ENCODE data around the gene PIGK.

Gene PIGK

DNA sequence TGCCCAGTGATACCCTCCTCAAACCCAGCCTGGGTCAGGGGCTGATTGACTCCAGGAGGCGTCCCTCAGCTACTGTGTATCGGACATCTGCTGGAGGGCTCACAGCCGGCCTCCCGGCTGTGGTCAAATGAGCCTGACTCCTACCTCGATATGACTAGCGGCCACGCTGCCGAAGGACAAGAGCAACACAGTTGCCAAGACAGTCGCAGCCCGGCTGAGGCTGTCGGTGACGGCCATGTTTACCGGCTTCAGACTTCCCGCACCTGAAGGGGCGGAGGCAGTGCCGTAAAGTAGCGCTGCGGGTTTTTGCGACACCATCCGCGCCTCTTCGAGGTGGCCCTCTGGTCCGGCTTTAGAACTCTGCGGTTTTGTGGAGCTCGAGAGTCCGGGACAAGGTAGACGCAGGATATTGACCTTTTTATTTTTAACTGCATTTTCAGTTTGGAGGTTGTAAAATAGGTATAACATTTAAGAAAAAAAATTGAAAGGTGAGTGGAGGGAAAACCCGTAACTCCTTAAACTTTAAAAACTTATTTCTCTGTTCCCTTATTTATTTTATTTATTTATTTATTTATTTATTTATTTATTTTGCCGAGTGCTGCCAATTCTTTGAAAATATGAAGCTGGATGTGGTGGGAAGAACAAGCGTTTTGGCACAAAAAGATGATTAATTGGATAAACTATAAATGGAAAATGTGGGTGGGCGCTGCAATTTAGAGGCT, at the start of gene PIGK:
Gene PIGK, minus strand, starts transcription at position 265 of the 722 bp plus-strand sequence. Its CDS starts 28 bp downstream, at position 237.
- Histone ChIP-seq H3K4me1 (ENCODE audit: control insufficient read depth, insufficient read depth, low read length) (no peaks in the 10 kb centered on the region), H3K9me3 (ENCODE audit: control insufficient read depth, insufficient read depth, low read depth, low read length) (no peaks in the 10 kb centered on the region), H3K4me3 (ENCODE audit: low read depth, low read length) (peak within 1 kb of the TSS; percentile 89), H3K36me3 (ENCODE audit: control insufficient read depth in 2 of 2, insufficient read depth in 1 of 2, low read length in 2 of 2) (peaks cover 0 to 22% of the 10 kb centered on the region in 2 experiments; a peak in 2 of 3 replicates), H3K27ac (ENCODE audit: extremely low read depth, low read depth, low read length) (peak within 1 kb of the TSS; percentile 59)
- ChIA-PET POLR2A (interaction anchor here (0.6 to 1.4 kb wide), 2 partner anchors 19 to 1494 kb away, joined by 3 read pairs; no protein-coding TSS in a partner anchor), CTCF (interaction anchor here (0.7 to 1.4 kb wide), 2 partner anchors 57 to 1066 kb away, joined by 3 read pairs; no protein-coding TSS in a partner anchor)
- no peak for TF ChIP-seq ZBTB48 (tag by site-specific recombination; IDR thresholded peaks at IDR 0.05)
- TF ChIP-seq ZNF610 (tag by site-specific recombination; IDR thresholded peaks at IDR 0.05; ENCODE audit: borderline replicate concordance): no peak
- TF ChIP-seq ZNF792 (tag by site-specific recombination; IDR thresholded peaks at IDR 0.05): no peak
- TF ChIP-seq, protein P1, sequence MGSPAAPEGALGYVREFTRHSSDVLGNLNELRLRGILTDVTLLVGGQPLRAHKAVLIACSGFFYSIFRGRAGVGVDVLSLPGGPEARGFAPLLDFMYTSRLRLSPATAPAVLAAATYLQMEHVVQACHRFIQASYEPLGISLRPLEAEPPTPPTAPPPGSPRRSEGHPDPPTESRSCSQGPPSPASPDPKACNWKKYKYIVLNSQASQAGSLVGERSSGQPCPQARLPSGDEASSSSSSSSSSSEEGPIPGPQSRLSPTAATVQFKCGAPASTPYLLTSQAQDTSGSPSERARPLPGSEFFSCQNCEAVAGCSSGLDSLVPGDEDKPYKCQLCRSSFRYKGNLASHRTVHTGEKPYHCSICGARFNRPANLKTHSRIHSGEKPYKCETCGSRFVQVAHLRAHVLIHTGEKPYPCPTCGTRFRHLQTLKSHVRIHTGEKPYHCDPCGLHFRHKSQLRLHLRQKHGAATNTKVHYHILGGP (tag by site-specific recombination; IDR thresholded peaks at IDR 0.05): no peak
- no peak for TF ChIP-seq ZNF530 (tag by site-specific recombination; IDR thresholded peaks at IDR 0.05; ENCODE audit: low read depth)
- no peak for TF ChIP-seq ZNF560 (tag by site-specific recombination; IDR thresholded peaks at IDR 0.05; ENCODE audit: borderline replicate concordance)
- TF ChIP-seq, protein P2, sequence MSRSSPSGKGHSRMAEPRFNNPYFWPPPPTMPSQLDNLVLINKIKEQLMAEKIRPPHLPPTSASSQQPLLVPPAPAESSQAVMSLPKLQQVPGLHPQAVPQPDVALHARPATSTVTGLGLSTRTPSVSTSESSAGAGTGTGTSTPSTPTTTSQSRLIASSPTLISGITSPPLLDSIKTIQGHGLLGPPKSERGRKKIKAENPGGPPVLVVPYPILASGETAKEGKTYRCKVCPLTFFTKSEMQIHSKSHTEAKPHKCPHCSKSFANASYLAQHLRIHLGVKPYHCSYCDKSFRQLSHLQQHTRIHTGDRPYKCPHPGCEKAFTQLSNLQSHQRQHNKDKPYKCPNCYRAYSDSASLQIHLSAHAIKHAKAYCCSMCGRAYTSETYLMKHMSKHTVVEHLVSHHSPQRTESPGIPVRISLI (tag by site-specific recombination; IDR thresholded peaks at IDR 0.05): no peak
- no peak for TF ChIP-seq ZNF24 (tag by site-specific recombination; IDR thresholded peaks at IDR 0.05)
- TF ChIP-seq ZNF404 (tag by site-specific recombination; IDR thresholded peaks at IDR 0.05): no peak
- no peak for TF ChIP-seq SP2 (tag by site-specific recombination; IDR thresholded peaks at IDR 0.05)
- TF ChIP-seq ZNF747 (tag by site-specific recombination; IDR thresholded peaks at IDR 0.05): no peak
- TF ChIP-seq ZNF184 (tag by site-specific recombination; IDR thresholded peaks at IDR 0.05): no peak
- no peak for TF ChIP-seq MEIS1 (CRISPR knock-in tag; IDR thresholded peaks at IDR 0.05; ENCODE audit: borderline replicate concordance)
- TF ChIP-seq, protein P3, sequence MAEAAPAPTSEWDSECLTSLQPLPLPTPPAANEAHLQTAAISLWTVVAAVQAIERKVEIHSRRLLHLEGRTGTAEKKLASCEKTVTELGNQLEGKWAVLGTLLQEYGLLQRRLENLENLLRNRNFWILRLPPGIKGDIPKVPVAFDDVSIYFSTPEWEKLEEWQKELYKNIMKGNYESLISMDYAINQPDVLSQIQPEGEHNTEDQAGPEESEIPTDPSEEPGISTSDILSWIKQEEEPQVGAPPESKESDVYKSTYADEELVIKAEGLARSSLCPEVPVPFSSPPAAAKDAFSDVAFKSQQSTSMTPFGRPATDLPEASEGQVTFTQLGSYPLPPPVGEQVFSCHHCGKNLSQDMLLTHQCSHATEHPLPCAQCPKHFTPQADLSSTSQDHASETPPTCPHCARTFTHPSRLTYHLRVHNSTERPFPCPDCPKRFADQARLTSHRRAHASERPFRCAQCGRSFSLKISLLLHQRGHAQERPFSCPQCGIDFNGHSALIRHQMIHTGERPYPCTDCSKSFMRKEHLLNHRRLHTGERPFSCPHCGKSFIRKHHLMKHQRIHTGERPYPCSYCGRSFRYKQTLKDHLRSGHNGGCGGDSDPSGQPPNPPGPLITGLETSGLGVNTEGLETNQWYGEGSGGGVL (tag by site-specific recombination; IDR thresholded peaks at IDR 0.05): no peak
- no peak for TF ChIP-seq ZNF266 (tag by site-specific recombination; IDR thresholded peaks at IDR 0.05; ENCODE audit: low read depth)
- no peak for TF ChIP-seq ZNF791 (tag by site-specific recombination; IDR thresholded peaks at IDR 0.05)
- no peak for TF ChIP-seq ZNF138 (tag by site-specific recombination; IDR thresholded peaks at IDR 0.05; ENCODE audit: borderline replicate concordance)
- TF ChIP-seq ZFP37 (tag by site-specific recombination; IDR thresholded peaks at IDR 0.05): no peak
- TF ChIP-seq, protein P4, sequence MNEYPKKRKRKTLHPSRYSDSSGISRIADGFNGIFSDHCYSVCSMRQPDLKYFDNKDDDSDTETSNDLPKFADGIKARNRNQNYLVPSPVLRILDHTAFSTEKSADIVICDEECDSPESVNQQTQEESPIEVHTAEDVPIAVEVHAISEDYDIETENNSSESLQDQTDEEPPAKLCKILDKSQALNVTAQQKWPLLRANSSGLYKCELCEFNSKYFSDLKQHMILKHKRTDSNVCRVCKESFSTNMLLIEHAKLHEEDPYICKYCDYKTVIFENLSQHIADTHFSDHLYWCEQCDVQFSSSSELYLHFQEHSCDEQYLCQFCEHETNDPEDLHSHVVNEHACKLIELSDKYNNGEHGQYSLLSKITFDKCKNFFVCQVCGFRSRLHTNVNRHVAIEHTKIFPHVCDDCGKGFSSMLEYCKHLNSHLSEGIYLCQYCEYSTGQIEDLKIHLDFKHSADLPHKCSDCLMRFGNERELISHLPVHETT (tag by site-specific recombination; IDR thresholded peaks at IDR 0.05): no peak
- no peak for TF ChIP-seq ZNF132 (tag by site-specific recombination; IDR thresholded peaks at IDR 0.05; ENCODE audit: borderline replicate concordance)
- TF ChIP-seq WT1 (tag by site-specific recombination; IDR thresholded peaks at IDR 0.05): no peak
- TF ChIP-seq, protein P5, sequence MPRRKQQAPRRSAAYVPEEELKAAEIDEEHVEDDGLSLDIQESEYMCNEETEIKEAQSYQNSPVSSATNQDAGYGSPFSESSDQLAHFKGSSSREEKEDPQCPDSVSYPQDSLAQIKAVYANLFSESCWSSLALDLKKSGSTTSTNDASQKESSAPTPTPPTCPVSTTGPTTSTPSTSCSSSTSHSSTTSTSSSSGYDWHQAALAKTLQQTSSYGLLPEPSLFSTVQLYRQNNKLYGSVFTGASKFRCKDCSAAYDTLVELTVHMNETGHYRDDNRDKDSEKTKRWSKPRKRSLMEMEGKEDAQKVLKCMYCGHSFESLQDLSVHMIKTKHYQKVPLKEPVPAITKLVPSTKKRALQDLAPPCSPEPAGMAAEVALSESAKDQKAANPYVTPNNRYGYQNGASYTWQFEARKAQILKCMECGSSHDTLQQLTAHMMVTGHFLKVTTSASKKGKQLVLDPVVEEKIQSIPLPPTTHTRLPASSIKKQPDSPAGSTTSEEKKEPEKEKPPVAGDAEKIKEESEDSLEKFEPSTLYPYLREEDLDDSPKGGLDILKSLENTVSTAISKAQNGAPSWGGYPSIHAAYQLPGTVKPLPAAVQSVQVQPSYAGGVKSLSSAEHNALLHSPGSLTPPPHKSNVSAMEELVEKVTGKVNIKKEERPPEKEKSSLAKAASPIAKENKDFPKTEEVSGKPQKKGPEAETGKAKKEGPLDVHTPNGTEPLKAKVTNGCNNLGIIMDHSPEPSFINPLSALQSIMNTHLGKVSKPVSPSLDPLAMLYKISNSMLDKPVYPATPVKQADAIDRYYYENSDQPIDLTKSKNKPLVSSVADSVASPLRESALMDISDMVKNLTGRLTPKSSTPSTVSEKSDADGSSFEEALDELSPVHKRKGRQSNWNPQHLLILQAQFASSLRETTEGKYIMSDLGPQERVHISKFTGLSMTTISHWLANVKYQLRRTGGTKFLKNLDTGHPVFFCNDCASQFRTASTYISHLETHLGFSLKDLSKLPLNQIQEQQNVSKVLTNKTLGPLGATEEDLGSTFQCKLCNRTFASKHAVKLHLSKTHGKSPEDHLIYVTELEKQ (tag by site-specific recombination; IDR thresholded peaks at IDR 0.05; ENCODE audit: borderline replicate concordance): no peak
- no peak for TF ChIP-seq BCL11B (tag by site-specific recombination; IDR thresholded peaks at IDR 0.05; ENCODE audit: low read depth)
- TF ChIP-seq ZNF274 (IDR thresholded peaks at IDR 0.05; ENCODE audit: low read length): no peak
- TF ChIP-seq ZNF274 (tag by site-specific recombination; IDR thresholded peaks at IDR 0.05; ENCODE audit: borderline replicate concordance): no peak
- no peak for TF ChIP-seq ZNF169 (tag by site-specific recombination; IDR thresholded peaks at IDR 0.05)
- TF ChIP-seq KLF16 (tag by site-specific recombination; IDR thresholded peaks at IDR 0.05): peak; percentile 67; the same call in 1 of the 2 replicates
- TF ChIP-seq ZNF133 (tag by site-specific recombination; IDR thresholded peaks at IDR 0.05): no peak
